Stimulated activated CD8-positive, alpha-beta memory T cell treated with anti-CD3 and anti-CD28 coated beads, Interleukin-7, amount 100 ng/mL, for 1 hour (primary cell): Measurements from ENCODE around the gene LRRC8A.
"Not testable (repeated sequence)": the region's sequence is repeated elsewhere in the genome, so short reads cannot be mapped to it uniquely, and the experiment has no call there.

Experiments
- DNase-seq, 2 donors: peaks; one replicate each; pipeline ENCODE4 v3.0.0-alpha.2; 2020; ENCODE audit warnings: low read depth in 2 of 2

The LRRC8A gene

DNA sequence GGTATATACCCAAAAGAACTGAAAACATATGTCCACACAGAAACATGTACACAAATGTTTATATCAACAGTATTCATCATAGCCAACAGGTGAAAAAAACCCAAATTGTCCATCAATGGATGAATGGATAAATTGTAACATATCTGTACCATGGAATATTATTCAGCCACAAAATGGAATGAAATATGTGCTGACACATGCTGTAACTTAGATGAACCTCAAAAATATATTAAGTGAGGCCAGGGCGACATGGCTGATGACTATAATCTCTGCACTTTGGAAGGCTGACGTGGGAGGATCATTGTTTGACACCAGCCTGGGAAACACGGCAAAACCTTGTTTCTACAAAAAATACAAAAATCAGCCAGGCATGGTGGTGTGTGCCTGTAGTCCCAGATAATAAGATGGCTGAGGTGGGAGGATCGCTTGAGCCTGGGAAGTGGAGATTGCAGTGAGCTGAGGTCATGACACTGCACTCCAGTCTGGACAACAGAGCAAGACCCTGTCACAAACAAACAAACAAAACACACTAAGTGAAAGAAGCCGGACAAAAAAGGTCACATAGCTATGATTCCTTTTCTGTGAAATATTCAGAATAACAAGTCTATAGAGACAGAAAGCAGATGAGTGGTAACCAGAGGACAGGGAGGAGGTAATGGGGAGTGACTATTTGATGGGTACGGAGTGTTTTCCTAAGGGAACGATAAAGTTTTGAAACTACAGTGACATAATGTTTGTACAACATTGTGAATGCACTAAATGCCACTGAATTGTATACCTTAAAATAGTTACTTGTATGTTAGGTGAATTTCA lies 11.6 kb upstream of the LRRC8A start:
- no peak for DNase-seq

GRCh38 chr9:128870941-128871265 lies 11.0 kb upstream of the LRRC8A start:
- not testable (repeated sequence) for DNase-seq

GRCh38 chr9:128877852-128878251 lies 4.1 kb upstream of the LRRC8A start:
- no peak for DNase-seq

- no peak for DNase-seq
Observed at GRCh38 chr9:128882677-128883603, 1.0 kb downstream of the LRRC8A start.

DNA sequence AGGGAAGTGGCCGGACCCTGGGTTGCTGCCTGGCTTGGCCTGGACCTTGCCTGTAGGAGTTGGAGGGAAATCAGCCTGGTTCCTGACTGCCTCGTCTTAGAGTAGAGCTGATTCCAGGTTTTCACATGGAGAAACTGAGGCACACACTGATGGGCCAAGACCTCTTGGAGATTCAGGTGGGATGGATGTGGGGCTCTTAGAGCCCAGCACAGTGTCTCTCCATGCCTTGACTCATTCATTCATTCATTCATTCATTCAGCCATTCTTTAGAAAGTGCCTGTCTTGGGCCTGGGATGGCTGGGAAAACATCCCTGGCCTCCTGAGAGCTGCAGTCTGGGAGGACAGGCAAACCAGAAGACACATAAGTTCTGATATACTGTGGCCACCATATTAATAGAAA lies 2.2 kb downstream of the LRRC8A start:
- DNase-seq, result no peak

GRCh38 chr9:128885376-128885775 lies 3.4 kb downstream of the LRRC8A start:
- DNase-seq, result no peak

DNA sequence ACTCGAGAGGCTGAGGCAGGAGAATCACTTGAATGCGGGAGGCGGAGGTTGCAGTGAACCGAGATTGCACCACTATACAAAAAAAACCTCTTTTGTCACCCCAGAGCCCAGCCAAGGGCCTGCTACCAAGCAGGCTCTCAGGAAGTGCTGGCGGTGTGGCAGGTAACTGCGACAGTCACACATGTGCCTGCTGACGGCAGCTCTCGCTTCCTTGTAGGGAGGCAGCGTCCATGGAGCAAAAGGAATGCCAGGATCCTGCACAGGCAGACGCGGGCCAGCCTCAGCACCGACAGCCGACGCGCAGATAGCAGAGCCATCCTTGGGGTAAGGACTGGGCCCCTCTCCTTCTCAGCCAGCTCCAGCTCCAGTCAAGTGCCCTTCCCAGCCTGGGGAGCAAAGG lies 3.9 kb downstream of the LRRC8A start:
- no peak for DNase-seq

GRCh38 chr9:128886211-128886891 lies 4.4 kb downstream of the LRRC8A start:
- DNase-seq, result no peak

DNA sequence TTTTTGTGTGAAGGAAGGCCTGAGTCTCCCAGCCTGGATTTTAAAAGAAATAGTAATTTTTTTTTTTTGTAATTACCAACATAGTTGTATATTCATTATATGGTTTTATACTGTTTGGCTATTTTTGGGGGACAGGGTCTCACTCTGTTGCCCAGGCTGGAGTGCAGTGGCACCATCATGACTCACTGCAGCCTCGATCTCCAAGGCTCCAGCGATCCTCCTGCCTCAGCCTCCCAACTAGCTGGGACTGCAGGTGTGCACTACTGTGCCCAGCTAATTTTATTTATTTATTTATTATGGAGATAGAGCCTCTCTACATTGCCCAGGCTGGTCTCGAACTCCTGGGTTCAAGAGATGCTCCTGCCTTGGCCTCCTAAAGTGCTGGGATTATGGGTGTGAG lies 5.1 kb downstream of the LRRC8A start:
- no peak for DNase-seq

DNA sequence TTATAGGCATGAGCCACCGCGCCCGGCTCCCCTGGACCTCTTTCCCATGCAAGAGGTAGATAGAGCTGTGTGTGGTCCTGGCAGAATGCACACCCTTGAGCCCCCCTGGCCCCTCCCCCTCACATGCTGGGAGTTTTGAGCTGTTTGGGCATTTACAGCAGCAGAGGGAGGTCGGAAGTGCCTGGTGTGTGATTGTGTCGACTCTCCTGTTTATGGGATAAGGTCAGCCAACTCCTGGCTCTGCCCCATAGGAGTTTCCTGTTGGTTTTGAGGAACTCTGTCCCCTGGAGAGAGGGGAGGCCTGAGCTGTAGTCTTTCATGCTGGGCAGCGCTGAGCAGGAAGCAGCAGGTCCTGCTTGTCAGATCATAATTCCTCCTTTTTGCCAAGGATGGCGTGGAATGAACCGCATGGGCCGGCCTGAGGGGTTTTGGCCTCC lies 6.0 kb downstream of the LRRC8A start:
- DNase-seq, result no peak

GRCh38 chr9:128891321-128892220 lies 9.6 kb downstream of the LRRC8A start:
- DNase-seq, result no peak

DNA sequence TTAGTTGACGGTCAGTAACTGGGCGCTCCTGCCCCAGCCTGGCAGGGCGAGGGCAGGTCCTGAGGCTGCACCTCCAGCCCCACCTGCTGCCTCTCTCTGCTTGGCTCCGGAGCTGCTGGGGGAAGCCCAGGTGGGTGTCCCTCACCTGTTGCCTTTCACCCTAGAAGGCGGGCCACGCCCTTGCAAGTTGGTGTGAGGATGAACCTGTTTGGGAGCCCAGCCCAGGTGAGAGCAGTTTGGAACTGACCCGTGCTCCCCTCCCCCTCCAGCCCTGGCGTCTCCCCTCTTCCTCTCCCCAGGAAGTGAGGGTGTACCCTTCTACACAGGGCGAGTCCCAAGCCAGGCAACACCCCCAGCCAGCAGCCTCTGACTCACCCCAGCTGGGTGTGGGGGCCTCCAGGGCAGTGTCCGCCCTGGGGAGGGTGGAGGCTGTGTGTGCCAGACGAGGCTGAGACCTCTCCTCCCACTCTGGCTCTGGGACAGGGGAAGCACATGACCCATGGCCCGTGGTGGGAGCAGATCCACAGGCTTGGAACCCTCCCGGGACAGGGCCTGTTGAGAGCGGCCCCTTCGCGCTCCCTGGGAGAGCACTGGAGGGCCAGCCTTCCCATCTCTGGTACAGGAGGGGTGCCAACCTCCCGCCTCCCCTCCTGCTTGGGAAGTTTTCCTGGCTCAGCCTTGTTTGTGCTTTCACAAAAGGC lies 10.4 kb downstream of the LRRC8A start:
- no peak for DNase-seq

DNA sequence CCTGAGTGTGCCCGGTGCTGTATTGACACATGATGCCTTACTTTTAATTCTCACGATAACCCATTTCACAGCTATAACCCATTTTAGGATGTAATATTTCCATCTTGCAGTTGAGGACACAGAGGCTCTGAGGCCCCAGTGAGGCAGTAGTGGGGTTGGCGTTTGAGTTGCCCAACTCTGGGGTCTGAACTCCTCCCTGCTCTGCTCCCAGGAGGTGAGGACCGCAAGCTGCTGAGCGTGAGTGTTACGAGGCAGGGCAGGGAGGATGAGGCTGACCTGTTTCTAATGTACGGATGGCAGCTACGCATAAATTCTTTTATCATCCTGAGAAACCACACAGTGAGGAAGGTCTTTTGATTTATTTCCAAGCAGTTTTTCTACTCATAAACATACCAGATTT lies 11.4 kb downstream of the LRRC8A start:
- no peak for DNase-seq

- DNase-seq, result no peak
Observed at GRCh38 chr9:128894764-128895163, 12.8 kb downstream of the LRRC8A start.

- no peak for DNase-seq
Observed at GRCh38 chr9:128895556-128895955, 13.6 kb downstream of the LRRC8A start.

- DNase-seq, result no peak
Observed at GRCh38 chr9:128898382-128898781, 16.4 kb downstream of the LRRC8A start.

GRCh38 chr9:128898845-128899565 lies 17.1 kb downstream of the LRRC8A start:
- no peak for DNase-seq

- no peak for DNase-seq
Observed at GRCh38 chr9:128899566-128900322, 17.8 kb downstream of the LRRC8A start.

GRCh38 chr9:128901379-128901778 lies 19.4 kb downstream of the LRRC8A start:
- DNase-seq, result no peak
